AG10803 (cell line): ENCODE data around the gene GNLY.

Experiments used
- DNase-seq: peaks from one replicate; pipeline ENCODE4 v3.0.0; 2010; ENCODE audit warnings: low read depth
- H3K4me3 ChIP-seq: 2 replicates; pipeline ENCODE4 v1.5.1; 2011; ENCODE audit warnings: mild to moderate bottlenecking, low read length, control low read depth
- TF ChIP-seq, protein P1 (sequence below): conservative IDR thresholded peaks from 2 replicates; pipeline ENCODE4 v1.5.1; 2011; ENCODE audit warnings: mild to moderate bottlenecking, low read length, control low read depth, inconsistent platforms

The GNLY gene

GRCh38 chr2:85705680-85706039 lies 11.5 kb downstream of the GNLY start:
- H3K4me3 ChIP-seq = no peak overlapping the region
- DNase-seq = peak; percentile 95
- TF ChIP-seq, protein P1, sequence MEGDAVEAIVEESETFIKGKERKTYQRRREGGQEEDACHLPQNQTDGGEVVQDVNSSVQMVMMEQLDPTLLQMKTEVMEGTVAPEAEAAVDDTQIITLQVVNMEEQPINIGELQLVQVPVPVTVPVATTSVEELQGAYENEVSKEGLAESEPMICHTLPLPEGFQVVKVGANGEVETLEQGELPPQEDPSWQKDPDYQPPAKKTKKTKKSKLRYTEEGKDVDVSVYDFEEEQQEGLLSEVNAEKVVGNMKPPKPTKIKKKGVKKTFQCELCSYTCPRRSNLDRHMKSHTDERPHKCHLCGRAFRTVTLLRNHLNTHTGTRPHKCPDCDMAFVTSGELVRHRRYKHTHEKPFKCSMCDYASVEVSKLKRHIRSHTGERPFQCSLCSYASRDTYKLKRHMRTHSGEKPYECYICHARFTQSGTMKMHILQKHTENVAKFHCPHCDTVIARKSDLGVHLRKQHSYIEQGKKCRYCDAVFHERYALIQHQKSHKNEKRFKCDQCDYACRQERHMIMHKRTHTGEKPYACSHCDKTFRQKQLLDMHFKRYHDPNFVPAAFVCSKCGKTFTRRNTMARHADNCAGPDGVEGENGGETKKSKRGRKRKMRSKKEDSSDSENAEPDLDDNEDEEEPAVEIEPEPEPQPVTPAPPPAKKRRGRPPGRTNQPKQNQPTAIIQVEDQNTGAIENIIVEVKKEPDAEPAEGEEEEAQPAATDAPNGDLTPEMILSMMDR = no peak

DNA sequence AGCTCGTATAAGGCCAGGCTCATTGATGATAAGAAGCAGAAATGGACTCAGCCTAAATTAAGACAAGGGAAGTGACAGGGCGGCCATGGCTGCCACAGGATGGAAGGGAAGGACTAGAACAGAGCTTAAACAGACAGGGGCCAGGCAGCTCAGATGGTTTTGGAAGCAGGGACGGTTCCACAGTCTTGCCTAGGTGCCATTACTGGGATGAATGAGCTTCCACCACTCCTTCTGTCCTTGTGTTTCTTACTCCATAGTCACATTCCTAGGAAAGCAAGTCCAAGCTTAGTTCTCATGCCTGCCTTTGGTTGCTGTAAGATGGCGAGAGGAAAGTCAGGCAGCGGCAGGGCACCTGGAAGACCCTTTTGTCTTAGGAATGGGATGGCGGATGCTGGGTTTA lies 11.9 kb downstream of the GNLY start:
- no peak overlapping the region for H3K4me3 ChIP-seq
- no peak for DNase-seq
- TF ChIP-seq, protein P1 = no peak

DNA sequence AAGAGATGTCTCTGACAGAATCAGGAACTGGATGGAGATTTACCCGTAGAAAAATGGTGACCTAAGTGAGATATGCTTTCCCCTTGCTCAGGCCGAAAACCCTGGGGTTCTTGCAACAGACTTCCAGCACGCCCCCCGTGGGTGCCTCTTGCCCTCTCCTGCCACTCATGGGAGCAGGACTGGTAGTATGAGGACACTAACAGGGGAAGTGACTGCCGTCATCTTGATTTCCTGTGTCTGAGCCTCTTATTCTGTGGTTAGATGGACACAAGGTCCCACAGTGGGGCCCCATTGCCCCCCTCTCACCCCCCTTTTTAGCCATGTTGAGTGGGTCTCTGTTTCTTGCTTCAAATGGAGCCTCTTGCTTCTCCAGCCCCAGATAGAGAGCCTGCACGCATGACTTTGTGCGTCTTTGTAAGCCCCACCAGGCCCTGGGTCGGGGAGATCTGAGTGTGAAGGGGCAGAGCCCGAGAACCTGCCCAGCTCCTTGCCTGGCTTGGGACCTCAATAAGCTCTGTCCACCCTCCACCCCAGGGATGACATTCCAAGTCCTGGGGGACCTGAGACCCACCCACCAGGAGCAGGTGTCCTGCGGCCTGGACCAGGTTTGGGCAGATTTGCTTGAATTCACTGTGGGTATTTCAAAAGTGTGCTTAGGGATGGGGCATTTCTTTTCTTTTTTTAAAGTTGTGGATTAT lies 12.6 kb downstream of the GNLY start:
- no peak overlapping the region for H3K4me3 ChIP-seq
- TF ChIP-seq, protein P1 = no peak
- no peak for DNase-seq

DNA sequence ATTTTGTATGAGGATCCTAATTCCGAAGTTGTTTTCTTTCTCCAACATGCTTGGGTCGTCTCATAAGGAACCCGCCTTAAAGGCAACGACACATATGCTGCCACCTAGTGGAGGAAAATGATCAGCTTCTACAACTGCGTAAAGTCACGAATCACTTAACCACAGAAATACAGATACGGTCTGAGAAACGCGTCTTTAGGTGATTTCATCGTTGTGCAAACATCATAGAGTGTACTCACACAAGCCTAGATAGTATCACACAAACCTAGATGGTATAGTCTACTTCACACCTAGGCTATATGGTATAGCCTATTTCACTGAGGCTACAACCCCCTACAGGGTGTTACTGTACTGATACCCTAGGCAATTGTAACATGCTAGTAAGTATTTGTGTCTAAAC lies 13.1 kb downstream of the GNLY start:
- TF ChIP-seq, protein P1 = peak; percentile 85
- H3K4me3 ChIP-seq = no peak overlapping the region
- DNase-seq = peak; percentile 85

- TF ChIP-seq, protein P1 = no peak
- no peak overlapping the region for H3K4me3 ChIP-seq
- DNase-seq = no peak
Measured at GRCh38 chr2:85708641-85709040, 14.5 kb downstream of the GNLY start.

- no peak overlapping the region for H3K4me3 ChIP-seq
- TF ChIP-seq, protein P1 = no peak
- no peak for DNase-seq
Measured at GRCh38 chr2:85709401-85709811, 15.2 kb downstream of the GNLY start.

- peak; percentile 24 for DNase-seq
- TF ChIP-seq, protein P1 = no peak
- H3K4me3 ChIP-seq = no peak overlapping the region
Measured at GRCh38 chr2:85710687-85711577, 16.8 kb downstream of the GNLY start.
